ENCODE data around the gene DLGAP1.

The DLGAP1 gene

GRCh38 chr18:3538954-3539617 lies 916.0 kb downstream of the DLGAP1 start:
- H3K27me3 ChIP-seq (ENCODE audit: control insufficient read depth, insufficient read depth, low read length, poor library complexity, severe bottlenecking) = no peaks in the 10 kb centered on the region
- no peaks in the 10 kb centered on the region for H3K9me3 ChIP-seq (ENCODE audit: control insufficient read depth, low read length)
- H3K27ac ChIP-seq (ENCODE audit: insufficient read depth, low read depth, low read length, poor library complexity, severe bottlenecking) = no peak overlapping the region
- WGBS, 2 experiments = 89 to 97% methylated on average over 3 of the region's 3 CpGs
- no peak overlapping the region for H3K4me3 ChIP-seq (ENCODE audit: insufficient read depth, low read depth, low read length)
- no peaks in the 10 kb centered on the region for H3K4me1 ChIP-seq (ENCODE audit: control insufficient read depth, insufficient read depth, low read length)
- no peaks in the 10 kb centered on the region for H3K36me3 ChIP-seq (ENCODE audit: control insufficient read depth, insufficient read depth, low read length)

GRCh38 chr18:3538456-3538855 lies 916.7 kb downstream of the DLGAP1 start:
- 85 to 95% methylated on average over 3 of the region's 3 CpGs for WGBS, 2 experiments
- Histone ChIP-seq H3K36me3 (ENCODE audit: control insufficient read depth, insufficient read depth, low read length) (no peaks in the 10 kb centered on the region), H3K27me3 (ENCODE audit: control insufficient read depth, insufficient read depth, low read length, poor library complexity, severe bottlenecking) (no peaks in the 10 kb centered on the region), H3K27ac (ENCODE audit: insufficient read depth, low read depth, low read length, poor library complexity, severe bottlenecking) (no peak overlapping the region), H3K4me3 (ENCODE audit: insufficient read depth, low read depth, low read length) (no peak overlapping the region), H3K9me3 (ENCODE audit: control insufficient read depth, low read length) (no peaks in the 10 kb centered on the region), H3K4me1 (ENCODE audit: control insufficient read depth, insufficient read depth, low read length) (no peaks in the 10 kb centered on the region)

GRCh38 chr18:3530807-3531206 lies 924.3 kb downstream of the DLGAP1 start:
- 94% methylated on average over 5 of the region's 5 CpGs for WGBS, 2 experiments
- H3K9me3 ChIP-seq (ENCODE audit: control insufficient read depth, low read length) = no peaks in the 10 kb centered on the region

GRCh38 chr18:3529601-3530000 lies 925.5 kb downstream of the DLGAP1 start:
- 75 to 79% methylated on average over 3 of the region's 3 CpGs for WGBS, 2 experiments
- Histone ChIP-seq H3K27me3 (ENCODE audit: control insufficient read depth, insufficient read depth, low read length, poor library complexity, severe bottlenecking) (no peaks in the 10 kb centered on the region), H3K9me3 (ENCODE audit: control insufficient read depth, low read length) (no peaks in the 10 kb centered on the region), H3K4me1 (ENCODE audit: control insufficient read depth, insufficient read depth, low read length) (peaks cover 27% of the 10 kb centered on the region), H3K4me3 (ENCODE audit: insufficient read depth, low read depth, low read length) (no peak overlapping the region), H3K27ac (ENCODE audit: insufficient read depth, low read depth, low read length, poor library complexity, severe bottlenecking) (no peak overlapping the region), H3K36me3 (ENCODE audit: control insufficient read depth, insufficient read depth, low read length) (no peaks in the 10 kb centered on the region)

More at GRCh38 chr18:3530807-3531206, 924.3 kb downstream of the DLGAP1 start:
- no peaks in the 10 kb centered on the region for H3K27me3 ChIP-seq (ENCODE audit: control insufficient read depth, insufficient read depth, low read length, poor library complexity, severe bottlenecking)
- H3K27ac ChIP-seq (ENCODE audit: insufficient read depth, low read depth, low read length, poor library complexity, severe bottlenecking) = no peak overlapping the region
- no peak overlapping the region for H3K4me3 ChIP-seq (ENCODE audit: insufficient read depth, low read depth, low read length)
- H3K4me1 ChIP-seq (ENCODE audit: control insufficient read depth, insufficient read depth, low read length) = peaks cover 26% of the 10 kb centered on the region
- H3K36me3 ChIP-seq (ENCODE audit: control insufficient read depth, insufficient read depth, low read length) = no peaks in the 10 kb centered on the region

- H3K36me3 ChIP-seq (ENCODE audit: control insufficient read depth, insufficient read depth, low read length) = no peaks in the 10 kb centered on the region
- H3K4me3 ChIP-seq (ENCODE audit: insufficient read depth, low read depth, low read length) = no peak overlapping the region
- 93 to 96% methylated on average over 3 of the region's 3 CpGs for WGBS, 2 experiments
- H3K4me1 ChIP-seq (ENCODE audit: control insufficient read depth, insufficient read depth, low read length) = peaks cover 27% of the 10 kb centered on the region
- no peak overlapping the region for H3K27ac ChIP-seq (ENCODE audit: insufficient read depth, low read depth, low read length, poor library complexity, severe bottlenecking)
- H3K9me3 ChIP-seq (ENCODE audit: control insufficient read depth, low read length) = no peaks in the 10 kb centered on the region
- no peaks in the 10 kb centered on the region for H3K27me3 ChIP-seq (ENCODE audit: control insufficient read depth, insufficient read depth, low read length, poor library complexity, severe bottlenecking)
Measured at GRCh38 chr18:3529077-3529476, 926.0 kb downstream of the DLGAP1 start.

GRCh38 chr18:3528231-3528630 lies 926.9 kb downstream of the DLGAP1 start:
- H3K9me3 ChIP-seq (ENCODE audit: control insufficient read depth, low read length) = no peaks in the 10 kb centered on the region
- WGBS, 2 experiments = 95 to 96% methylated on average over 4 of the region's 4 CpGs

GRCh38 chr18:3526421-3527354 lies 928.4 kb downstream of the DLGAP1 start:
- Histone ChIP-seq H3K36me3 (ENCODE audit: control insufficient read depth, insufficient read depth, low read length) (no peaks in the 10 kb centered on the region), H3K27ac (ENCODE audit: insufficient read depth, low read depth, low read length, poor library complexity, severe bottlenecking) (peak overlapping the region; percentile 77), H3K9me3 (ENCODE audit: control insufficient read depth, low read length) (no peaks in the 10 kb centered on the region), H3K27me3 (ENCODE audit: control insufficient read depth, insufficient read depth, low read length, poor library complexity, severe bottlenecking) (no peaks in the 10 kb centered on the region), H3K4me1 (ENCODE audit: control insufficient read depth, insufficient read depth, low read length) (peaks cover 27% of the 10 kb centered on the region), H3K4me3 (ENCODE audit: insufficient read depth, low read depth, low read length) (no peak overlapping the region)
- WGBS, 2 experiments = 47 to 52% methylated on average over 13 of the region's 13 CpGs

More at GRCh38 chr18:3528231-3528630, 926.9 kb downstream of the DLGAP1 start:
- no peak overlapping the region for H3K27ac ChIP-seq (ENCODE audit: insufficient read depth, low read depth, low read length, poor library complexity, severe bottlenecking)
- H3K36me3 ChIP-seq (ENCODE audit: control insufficient read depth, insufficient read depth, low read length) = no peaks in the 10 kb centered on the region
- no peak overlapping the region for H3K4me3 ChIP-seq (ENCODE audit: insufficient read depth, low read depth, low read length)
- no peaks in the 10 kb centered on the region for H3K27me3 ChIP-seq (ENCODE audit: control insufficient read depth, insufficient read depth, low read length, poor library complexity, severe bottlenecking)
- peaks cover 27% of the 10 kb centered on the region for H3K4me1 ChIP-seq (ENCODE audit: control insufficient read depth, insufficient read depth, low read length)

GRCh38 chr18:3525870-3526420 lies 929.2 kb downstream of the DLGAP1 start:
- Histone ChIP-seq H3K9me3 (ENCODE audit: control insufficient read depth, low read length) (no peaks in the 10 kb centered on the region), H3K4me1 (ENCODE audit: control insufficient read depth, insufficient read depth, low read length) (peaks cover 33% of the 10 kb centered on the region), H3K4me3 (ENCODE audit: insufficient read depth, low read depth, low read length) (no peak overlapping the region), H3K27ac (ENCODE audit: insufficient read depth, low read depth, low read length, poor library complexity, severe bottlenecking) (peak overlapping the region; percentile 77), H3K27me3 (ENCODE audit: control insufficient read depth, insufficient read depth, low read length, poor library complexity, severe bottlenecking) (no peaks in the 10 kb centered on the region), H3K36me3 (ENCODE audit: control insufficient read depth, insufficient read depth, low read length) (no peaks in the 10 kb centered on the region)
- WGBS, 2 experiments = 84 to 89% methylated on average over 10 of the region's 10 CpGs

GRCh38 chr18:3524706-3525105 lies 930.4 kb downstream of the DLGAP1 start:
- Histone ChIP-seq H3K27ac (ENCODE audit: insufficient read depth, low read depth, low read length, poor library complexity, severe bottlenecking) (no peak overlapping the region), H3K27me3 (ENCODE audit: control insufficient read depth, insufficient read depth, low read length, poor library complexity, severe bottlenecking) (no peaks in the 10 kb centered on the region), H3K9me3 (ENCODE audit: control insufficient read depth, low read length) (no peaks in the 10 kb centered on the region), H3K4me1 (ENCODE audit: control insufficient read depth, insufficient read depth, low read length) (peaks cover 39% of the 10 kb centered on the region), H3K4me3 (ENCODE audit: insufficient read depth, low read depth, low read length) (no peak overlapping the region), H3K36me3 (ENCODE audit: control insufficient read depth, insufficient read depth, low read length) (no peaks in the 10 kb centered on the region)
- WGBS, 2 experiments = 89 to 91% methylated on average over 5 of the region's 5 CpGs
